T-cell (primary cell): ENCODE data around the gene ITPR1. TPM values are rescaled to one million over a fixed set of nuclear protein-coding genes. Genes with fewer than 3 reads are reported as not detected.

ENCODE experiments used
- ATAC-seq, 4 experiments: fragments of 200-7000 bp in 3 of 4; fragments of 150-1000 bp in 1 of 4; cut with Tn5 transposase; replicated peaks in 1 of 4; 1 replicate in 3 of 4; 2 replicates in 1 of 4; pipeline ENCODE4 v1.10.0; 2021; ENCODE audit warnings: moderate library complexity in 3 of 4, mild to moderate bottlenecking in 2 of 4, moderate number of reproducible peaks in 1 of 4
- CTCF ChIA-PET, 2 donors: fragments of 300-600 bp; sonication (Branson Sonifier 250); formaldehyde crosslinking; loops; one replicate each; lab custom pipeline; 2022; ENCODE audit warnings: antibody characterized with exemption in 2 of 2; lab: Charles Lee
- POLR2A ChIA-PET, 2 donors: fragments of 300-600 bp; sonication (Branson Sonifier 250); formaldehyde crosslinking; loops; one replicate each; lab custom pipeline; 2022; ENCODE audit warnings: antibody characterized with exemption in 2 of 2; lab: Charles Lee
- DNase-seq, 35 experiments: peaks; one replicate each; pipeline versions ENCODE4 v3.0.0 to v3.0.0-alpha.2; 2013 to 2023
- H3K27ac ChIP-seq: one replicate; pipeline ENCODE4 v1.5.1; 2013; ENCODE audit warnings: low read length
- H3K27me3 ChIP-seq, 2 experiments: replicated peaks in 1 of 2; 1 replicate in 1 of 2; 2 replicates in 1 of 2; pipeline versions ENCODE4 v1.6.1 to v1.7.0; 2013; ENCODE audit warnings: low read length in 1 of 2, mixed read lengths in 1 of 2; ENCODE audit not compliant: control insufficient read depth in 2 of 2, insufficient read depth in 2 of 2; ENCODE audit errors: extremely low read depth in 1 of 2
- H3K36me3 ChIP-seq, 2 donors: 1 replicate in 1 of 2; 2 replicates in 1 of 2; pipeline versions ENCODE4 v1.6.1 to v1.7.0; 2013; ENCODE audit warnings: low read length in 1 of 2; ENCODE audit not compliant: control insufficient read depth in 2 of 2, insufficient read depth in 1 of 2; ENCODE audit errors: extremely low read depth in 1 of 2
- H3K4me1 ChIP-seq, 2 experiments: 1 replicate in 1 of 2; 2 replicates in 1 of 2; pipeline versions ENCODE4 v1.6.1 to v1.7.0; 2013; ENCODE audit warnings: low read length in 2 of 2, mixed read lengths in 1 of 2; ENCODE audit not compliant: insufficient read depth in 2 of 2, control insufficient read depth in 1 of 2; ENCODE audit errors: extremely low read depth in 1 of 2
- H3K4me3 ChIP-seq, 2 donors: 1 replicate in 1 of 2; 2 replicates in 1 of 2; pipeline versions ENCODE4 v1.5.1 to v1.7.0; 2013; ENCODE audit warnings: mild to moderate bottlenecking in 2 of 2, low read length in 1 of 2, moderate library complexity in 1 of 2; ENCODE audit not compliant: control insufficient read depth in 1 of 2; ENCODE audit errors: extremely low read depth in 1 of 2
- H3K9me3 ChIP-seq: 2 replicates; pipeline ENCODE4 v1.7.0; 2013
- H3K27ac Mint-ChIP-seq, 2 donors: one replicate each; pipeline ENCODE4 v1.8.0; 2020 to 2021; ENCODE audit warnings: mild to moderate bottlenecking in 2 of 2, mixed read lengths in 2 of 2
- H3K27me3 Mint-ChIP-seq, 2 donors: one replicate each; pipeline ENCODE4 v1.8.0; 2021 to 2022; ENCODE audit warnings: mixed read lengths in 2 of 2
- H3K36me3 Mint-ChIP-seq: one replicate; pipeline ENCODE4 v1.8.0; 2021; ENCODE audit warnings: mixed read lengths
- H3K4me1 Mint-ChIP-seq, 3 donors: one replicate each; pipeline ENCODE4 v1.8.0; 2020 to 2022; ENCODE audit warnings: mixed read lengths in 3 of 3, mild to moderate bottlenecking in 1 of 3
- H3K4me3 Mint-ChIP-seq, 3 donors: one replicate each; pipeline ENCODE4 v1.8.0; 2020 to 2022; ENCODE audit warnings: mild to moderate bottlenecking in 3 of 3, mixed read lengths in 3 of 3, moderate library complexity in 3 of 3
- H3K9me3 Mint-ChIP-seq, 3 donors: one replicate each; pipeline ENCODE4 v1.8.0; 2020 to 2022; ENCODE audit warnings: mixed read lengths in 3 of 3
- WGBS: methylation state at CpG from one replicate; pipeline ENCODE4 v1.1.5; 2013; ENCODE audit warnings: missing lambda C conversion rate; ENCODE audit not compliant: insufficient coverage; 5-methylcytosine and 5-hydroxymethylcytosine counted together
- total RNA-seq, 35 experiments: library from RNA in 6 of 35; stranded (reverse) in 6 of 35; fragments of 120-200 nt in 1 of 35; gene quantifications; one replicate each; pipeline versions ENCODE4 v1.2.1 to v1.2.4 and lab custom pipeline; 2013 to 2026

The ITPR1 gene
- total RNA-seq, 5 donors from 2014 or later (not counting 1 experiment from before 2014, with no cell fraction given), result 53.8 to 105 (median 73.1) TPM

DNA sequence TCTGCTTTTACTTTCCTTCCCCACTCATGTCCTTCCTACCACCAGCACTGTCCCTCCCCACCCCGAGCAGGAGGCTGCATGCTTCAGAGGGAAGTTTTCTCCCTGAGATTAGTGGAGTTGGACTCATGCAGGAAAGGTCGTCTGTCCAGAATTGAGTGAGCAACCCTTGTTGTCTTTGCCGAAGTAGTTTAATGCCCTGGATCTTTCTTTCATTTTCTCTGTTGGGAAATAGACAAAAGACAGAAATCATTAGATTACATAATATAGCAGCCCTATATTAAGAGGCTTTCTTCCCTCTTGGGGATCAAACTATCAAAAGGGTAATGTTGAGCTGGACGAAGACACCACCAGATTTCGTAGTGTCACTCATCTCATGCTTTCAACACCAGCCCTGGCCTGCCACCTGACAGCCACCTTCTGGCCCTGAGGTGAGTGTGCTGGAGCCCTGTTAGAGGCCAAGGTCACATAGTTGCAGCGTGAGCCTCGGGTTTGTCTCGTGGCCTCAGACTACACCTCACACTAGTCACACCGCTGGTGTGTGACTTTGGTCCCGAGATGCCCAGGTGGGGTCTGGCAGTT, 231.0 kb downstream of the ITPR1 start:
- 96% methylated on average over 5 of the region's 10 CpGs for whole genome bisulfite sequencing
- no peaks in the 10 kb centered on the region for H3K27me3 Mint-ChIP-seq
- no peak for ATAC-seq
- H3K4me1 ChIP-seq, result no peaks in the 10 kb centered on the region
- no peak overlapping the region for H3K27ac Mint-ChIP-seq
- no peak overlapping the region for H3K4me3 ChIP-seq
- H3K36me3 Mint-ChIP-seq, result peaks cover 45% of the 10 kb centered on the region
- H3K36me3 ChIP-seq, result peaks cover 0 to 16% of the 10 kb centered on the region in 2 donors
- ChIA-PET CTCF (no interaction called here), POLR2A (no interaction called here)
- H3K4me3 Mint-ChIP-seq, result no peak overlapping the region
- H3K27ac ChIP-seq, result no peak overlapping the region
- no peaks in the 10 kb centered on the region for H3K9me3 Mint-ChIP-seq
- H3K9me3 ChIP-seq, result no peaks in the 10 kb centered on the region
- no peaks in the 10 kb centered on the region for H3K27me3 ChIP-seq
- DNase-seq, result no peak
- H3K4me1 Mint-ChIP-seq, result peaks cover 10 to 15% (median 11%) of the 10 kb centered on the region in 3 donors

DNA sequence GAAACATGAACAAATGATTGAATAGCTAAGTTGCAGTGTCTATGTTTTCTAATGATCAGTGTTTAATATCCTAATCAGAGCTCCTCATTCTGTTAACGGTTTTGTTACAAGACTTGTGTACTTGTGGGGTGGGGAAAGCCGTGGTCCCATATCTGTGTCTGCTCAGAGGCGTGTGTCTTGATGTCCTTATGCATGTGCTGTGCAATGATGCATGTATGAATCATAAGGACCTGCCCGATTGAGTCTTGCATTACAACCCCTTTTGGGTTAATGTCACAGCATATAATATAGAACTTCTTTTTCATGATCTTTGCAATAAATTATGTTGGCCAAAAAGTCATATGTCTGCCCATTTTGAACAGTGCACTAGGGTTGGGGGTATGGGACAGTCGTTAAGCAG, 233.4 kb downstream of the ITPR1 start:
- no peak for DNase-seq
- no peaks in the 10 kb centered on the region for H3K9me3 ChIP-seq
- ChIA-PET POLR2A (interaction anchor here in 1 of 2 donors (0.7 kb wide), 1 partner anchor 83 kb away, joined by 3 read pairs; no protein-coding TSS in a partner anchor), CTCF (interaction anchor here (0.6 to 1.2 kb wide), 5 partner anchors 14 to 332 kb away, joined by 3 to 4 read pairs (median 3); no protein-coding TSS in a partner anchor)
- no peaks in the 10 kb centered on the region for H3K4me1 ChIP-seq
- no peak overlapping the region for H3K4me3 Mint-ChIP-seq
- no peaks in the 10 kb centered on the region for H3K9me3 Mint-ChIP-seq
- H3K36me3 Mint-ChIP-seq, result peaks cover 50% of the 10 kb centered on the region
- no peak overlapping the region for H3K27ac Mint-ChIP-seq
- ATAC-seq, result no peak
- H3K4me3 ChIP-seq, result no peak overlapping the region
- H3K27me3 ChIP-seq, result no peaks in the 10 kb centered on the region
- H3K36me3 ChIP-seq, result peaks cover 0 to 11% of the 10 kb centered on the region in 2 donors
- H3K27ac ChIP-seq, result no peak overlapping the region
- H3K4me1 Mint-ChIP-seq, result peaks cover 6 to 7% (median 6%) of the 10 kb centered on the region in 3 donors
- H3K27me3 Mint-ChIP-seq, result no peaks in the 10 kb centered on the region
- 100% methylated on average over 1 of the region's 5 CpGs for WGBS

DNA sequence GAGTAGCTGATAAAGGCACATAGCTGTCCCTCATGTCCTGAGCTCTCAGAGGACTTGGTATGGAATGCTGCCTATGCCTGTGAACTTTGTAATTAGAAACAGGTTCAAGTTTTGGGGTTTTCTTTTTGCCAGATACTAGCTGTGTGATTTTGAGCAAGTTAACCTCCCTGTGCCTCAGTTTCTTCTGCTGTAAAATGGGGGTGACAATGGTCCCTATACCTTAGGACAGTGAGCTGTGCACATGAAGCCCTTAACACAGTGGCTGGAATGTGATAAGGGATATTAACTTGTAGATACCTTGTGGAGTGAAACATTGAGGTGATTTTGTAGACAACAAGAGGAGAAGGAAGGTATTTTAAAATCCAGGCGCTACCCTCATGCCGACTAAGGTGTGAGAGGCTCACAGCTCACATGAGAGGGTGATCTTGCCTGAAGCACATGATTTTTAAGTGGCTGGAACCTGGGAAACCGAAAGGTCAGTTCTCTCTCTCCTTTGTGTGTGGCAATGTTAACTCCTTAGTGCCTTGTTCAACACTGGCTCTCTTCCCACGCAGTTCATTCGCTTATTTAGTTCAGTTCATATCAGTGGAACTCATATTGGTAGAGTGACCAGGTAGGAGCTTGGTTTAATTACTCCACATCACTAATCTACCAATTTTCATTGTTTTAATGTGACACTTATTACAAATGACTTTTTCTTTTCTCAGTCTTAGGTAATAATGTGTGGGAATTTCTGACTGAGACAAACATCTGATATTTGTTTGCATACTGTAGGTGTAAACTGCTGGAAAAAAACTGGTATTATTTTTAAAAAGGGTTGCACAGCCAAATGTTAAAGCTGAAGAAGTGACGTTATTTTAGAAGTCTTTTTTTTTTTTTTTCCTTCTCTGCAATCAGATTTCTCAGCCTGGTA, 236.2 kb downstream of the ITPR1 start:
- Mint-ChIP-seq H3K27me3 (no peaks in the 10 kb centered on the region), H3K27ac (peak overlapping the region in 1 of 2 donors; percentile 12), H3K36me3 (peaks cover 53% of the 10 kb centered on the region), H3K9me3 (no peaks in the 10 kb centered on the region), H3K4me1 (peaks cover 5 to 12% (median 8%) of the 10 kb centered on the region in 3 donors), H3K4me3 (no peak overlapping the region)
- H3K36me3 ChIP-seq, result peaks cover 0 to 10% of the 10 kb centered on the region in 2 donors
- no peak for ATAC-seq
- 96% methylated on average over 3 of the region's 6 CpGs for whole genome bisulfite sequencing
- ChIA-PET CTCF (interaction anchor here in 1 of 2 donors (0.6 to 1.5 kb wide), 2 partner anchors 18 to 356 kb away, joined by 4 to 6 read pairs; no protein-coding TSS in a partner anchor), POLR2A (no interaction called here)
- H3K27ac ChIP-seq, result no peak overlapping the region
- H3K27me3 ChIP-seq, result no peaks in the 10 kb centered on the region
- DNase-seq, result no peak
- no peak overlapping the region for H3K4me3 ChIP-seq
- H3K4me1 ChIP-seq, result no peaks in the 10 kb centered on the region
- H3K9me3 ChIP-seq, result no peaks in the 10 kb centered on the region

DNA sequence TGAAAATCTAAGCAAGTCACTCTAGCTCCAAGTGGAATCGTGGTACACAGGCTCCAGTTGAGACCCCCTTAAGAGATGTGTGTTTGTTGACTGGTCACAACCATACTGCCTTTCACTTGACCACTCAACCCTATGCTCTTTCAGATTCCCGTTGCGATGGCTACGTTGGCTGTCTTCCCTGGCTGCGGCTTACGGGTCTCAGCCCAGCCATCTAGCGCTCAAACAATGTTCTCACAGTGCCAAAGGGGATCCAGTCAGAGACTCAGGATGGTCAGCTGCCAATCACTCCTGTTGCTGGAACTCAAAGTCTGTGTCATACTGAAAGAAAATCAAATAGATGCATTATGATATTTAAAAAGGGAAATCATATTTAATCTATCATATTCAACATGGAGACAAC, 237.6 kb downstream of the ITPR1 start:
- Mint-ChIP-seq H3K9me3 (no peaks in the 10 kb centered on the region), H3K27ac (no peak overlapping the region), H3K4me1 (peaks cover 13 to 26% (median 17%) of the 10 kb centered on the region in 3 donors), H3K27me3 (no peaks in the 10 kb centered on the region), H3K36me3 (peaks cover 52% of the 10 kb centered on the region), H3K4me3 (no peak overlapping the region)
- POLR2A ChIA-PET, result no interaction called here
- Histone ChIP-seq H3K4me3 (no peak overlapping the region), H3K27me3 (no peaks in the 10 kb centered on the region), H3K36me3 (peaks cover 0 to 12% of the 10 kb centered on the region in 2 donors), H3K4me1 (no peaks in the 10 kb centered on the region), H3K9me3 (no peaks in the 10 kb centered on the region), H3K27ac (no peak overlapping the region)
- WGBS, result 100% methylated on average over 4 of the region's 7 CpGs
- no peak for ATAC-seq
- CTCF ChIA-PET, result interaction anchor here in 1 of 2 donors (0.5 kb wide), 1 partner anchor 245 kb away, joined by 5 read pairs; no protein-coding TSS in a partner anchor
- no peak for DNase-seq

DNA sequence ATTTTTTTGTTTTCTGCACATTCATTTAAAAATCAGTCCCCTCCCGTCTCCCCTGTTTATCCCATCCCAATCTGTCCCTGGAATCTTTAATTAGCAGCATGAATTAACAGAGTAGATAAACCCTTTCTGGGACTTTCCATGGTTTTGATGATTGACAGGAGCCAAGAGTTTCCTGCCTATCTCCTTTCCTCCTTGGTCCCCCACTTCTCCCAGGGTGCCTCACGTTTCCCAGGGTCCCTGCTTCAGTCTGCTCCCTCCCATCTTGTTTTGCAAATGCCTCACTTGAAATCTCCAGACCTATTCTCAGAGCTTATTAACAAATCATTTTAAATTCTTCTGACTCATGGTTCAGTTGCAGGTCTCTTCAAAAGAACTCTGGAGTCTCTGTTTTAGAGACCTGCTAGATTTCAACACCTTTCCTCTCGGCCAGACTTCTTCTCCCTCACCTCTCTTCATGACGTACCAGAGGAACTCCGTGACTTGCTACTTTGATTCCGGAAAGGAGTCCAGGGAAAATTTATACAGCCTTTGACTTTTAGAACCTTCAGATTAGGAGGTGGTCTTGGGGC, 238.5 kb downstream of the ITPR1 start:
- no peaks in the 10 kb centered on the region for H3K27me3 Mint-ChIP-seq
- peaks cover 21 to 35% (median 24%) of the 10 kb centered on the region in 3 donors for H3K4me1 Mint-ChIP-seq
- H3K9me3 Mint-ChIP-seq, result no peaks in the 10 kb centered on the region
- no peak overlapping the region for H3K4me3 Mint-ChIP-seq
- ChIA-PET CTCF (interaction anchor here in 1 of 2 donors (0.6 kb wide), 1 partner anchor 446 kb away, joined by 6 read pairs; no protein-coding TSS in a partner anchor), POLR2A (no interaction called here)
- Histone ChIP-seq H3K36me3 (peaks cover 0 to 12% of the 10 kb centered on the region in 2 donors), H3K9me3 (no peaks in the 10 kb centered on the region), H3K27me3 (no peaks in the 10 kb centered on the region), H3K27ac (no peak overlapping the region), H3K4me1 (peaks cover 0 to 6% of the 10 kb centered on the region in 2 experiments), H3K4me3 (no peak overlapping the region)
- H3K36me3 Mint-ChIP-seq, result peaks cover 55% of the 10 kb centered on the region
- H3K27ac Mint-ChIP-seq, result no peak overlapping the region
- 100% methylated on average over 2 of the region's 6 CpGs for WGBS
- no peak for ATAC-seq
- DNase-seq, result no peak

DNA sequence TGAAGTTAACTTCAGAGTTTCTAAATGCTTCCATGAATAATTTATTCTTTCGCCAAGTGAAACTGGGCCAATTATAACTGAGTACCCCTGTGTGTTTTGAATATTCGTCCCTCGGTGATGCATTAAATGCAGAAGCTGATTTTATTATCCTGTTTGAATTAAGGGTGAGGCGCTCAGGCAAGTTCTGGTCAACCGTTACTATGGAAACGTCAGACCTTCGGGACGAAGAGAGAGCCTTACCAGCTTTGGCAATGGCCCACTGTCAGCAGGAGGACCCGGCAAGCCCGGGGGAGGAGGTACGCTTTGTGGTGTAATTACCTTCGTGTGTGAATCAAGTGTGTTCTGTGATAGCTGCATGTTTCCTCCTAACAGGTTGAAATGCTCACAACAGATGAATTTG, 239.8 kb downstream of the ITPR1 start:
- H3K9me3 Mint-ChIP-seq, result no peaks in the 10 kb centered on the region
- H3K4me3 Mint-ChIP-seq, result no peak overlapping the region
- no peaks in the 10 kb centered on the region for H3K9me3 ChIP-seq
- whole genome bisulfite sequencing, result 91% methylated on average over 12 of the region's 12 CpGs
- no peak overlapping the region for H3K27ac ChIP-seq
- no peak for DNase-seq
- POLR2A ChIA-PET, result no interaction called here
- no peak for ATAC-seq
- no peaks in the 10 kb centered on the region for H3K27me3 Mint-ChIP-seq
- no peaks in the 10 kb centered on the region for H3K27me3 ChIP-seq
- H3K27ac Mint-ChIP-seq, result no peak overlapping the region
- peaks cover 34 to 48% (median 37%) of the 10 kb centered on the region in 3 donors for H3K4me1 Mint-ChIP-seq
- H3K36me3 Mint-ChIP-seq, result peaks cover 61% of the 10 kb centered on the region
- peaks cover 2 to 13% of the 10 kb centered on the region in 2 experiments for H3K4me1 ChIP-seq
- no peak overlapping the region for H3K4me3 ChIP-seq
- peaks cover 0 to 18% of the 10 kb centered on the region in 2 donors for H3K36me3 ChIP-seq
- CTCF ChIA-PET, result no interaction called here
